Neuron (in vitro differentiated cells): ENCODE measurements around the gene MAEL.

Experiments
- H2AFZ ChIP-seq: one replicate; pipeline ENCODE4 v1.6.1; 2013; ENCODE audit warnings: low read depth, mild to moderate bottlenecking, inconsistent platforms, low read length, moderate library complexity
- H3K27me3 ChIP-seq: one replicate; pipeline ENCODE4 v1.6.1; 2013; ENCODE audit warnings: low read length; ENCODE audit not compliant: insufficient read depth
- H3K36me3 ChIP-seq: one replicate; pipeline ENCODE4 v1.6.1; 2013; ENCODE audit warnings: low read length; ENCODE audit not compliant: insufficient read depth
- H3K4me1 ChIP-seq: one replicate; pipeline ENCODE4 v1.6.1; 2013; ENCODE audit warnings: low read length; ENCODE audit not compliant: insufficient read depth
- H3K4me3 ChIP-seq: 2 replicates; pipeline ENCODE4 v1.5.1; 2013; ENCODE audit warnings: mild to moderate bottlenecking, low read length, moderate library complexity
- H3K9me3 ChIP-seq: one replicate; pipeline ENCODE4 v1.6.1; 2013; ENCODE audit warnings: low read length

MAEL gene

GRCh38 chr1:167054531-167054930, 65.5 kb downstream of the MAEL start:
- Histone ChIP-seq H3K27me3 (no peaks in the 10 kb centered on the region), H3K9me3 (no peaks in the 10 kb centered on the region), H3K4me3 (no peak overlapping the region)

GRCh38 chr1:167054946-167055630, 66.0 kb downstream of the MAEL start:
- H3K36me3 ChIP-seq, result no peaks in the 10 kb centered on the region
- H3K27me3 ChIP-seq, result no peaks in the 10 kb centered on the region
- H3K4me1 ChIP-seq, result peaks cover 13% of the 10 kb centered on the region
- no peaks in the 10 kb centered on the region for H3K9me3 ChIP-seq
- H3K4me3 ChIP-seq, result no peak overlapping the region
- no peak overlapping the region for H2AFZ ChIP-seq

More at GRCh38 chr1:167054531-167054930, 65.5 kb downstream of the MAEL start:
- Histone ChIP-seq H2AFZ (no peak overlapping the region), H3K4me1 (peaks cover 13% of the 10 kb centered on the region), H3K36me3 (no peaks in the 10 kb centered on the region)

GRCh38 chr1:167056529-167057231, 67.6 kb downstream of the MAEL start:
- Histone ChIP-seq H3K27me3 (no peaks in the 10 kb centered on the region), H2AFZ (no peak overlapping the region), H3K9me3 (no peaks in the 10 kb centered on the region), H3K4me1 (peaks cover 13% of the 10 kb centered on the region), H3K4me3 (no peak overlapping the region), H3K36me3 (no peaks in the 10 kb centered on the region)

- Histone ChIP-seq H3K27me3 (no peaks in the 10 kb centered on the region), H2AFZ (no peak overlapping the region), H3K4me3 (no peak overlapping the region), H3K36me3 (no peaks in the 10 kb centered on the region), H3K4me1 (peaks cover 13% of the 10 kb centered on the region), H3K9me3 (no peaks in the 10 kb centered on the region)
Measured at GRCh38 chr1:167057241-167057688, 68.2 kb downstream of the MAEL start.

- H3K4me3 ChIP-seq, result no peak overlapping the region
- no peaks in the 10 kb centered on the region for H3K36me3 ChIP-seq
Measured at GRCh38 chr1:167059045-167059808, 70.1 kb downstream of the MAEL start.

GRCh38 chr1:167059809-167060107, 70.7 kb downstream of the MAEL start:
- no peaks in the 10 kb centered on the region for H3K36me3 ChIP-seq

More at GRCh38 chr1:167059045-167059808, 70.1 kb downstream of the MAEL start:
- Histone ChIP-seq H3K27me3 (no peaks in the 10 kb centered on the region), H2AFZ (peak overlapping the region; percentile 65), H3K4me1 (peaks cover 13% of the 10 kb centered on the region), H3K9me3 (no peaks in the 10 kb centered on the region)

GRCh38 chr1:167060141-167061072, 71.3 kb downstream of the MAEL start:
- Histone ChIP-seq H3K4me1 (peaks cover 13% of the 10 kb centered on the region), H3K36me3 (no peaks in the 10 kb centered on the region), H3K4me3 (no peak overlapping the region), H2AFZ (no peak overlapping the region), H3K9me3 (no peaks in the 10 kb centered on the region), H3K27me3 (peaks cover 7% of the 10 kb centered on the region)

More at GRCh38 chr1:167059809-167060107, 70.7 kb downstream of the MAEL start:
- Histone ChIP-seq H3K4me3 (no peak overlapping the region), H3K4me1 (peaks cover 13% of the 10 kb centered on the region), H3K9me3 (no peaks in the 10 kb centered on the region), H2AFZ (no peak overlapping the region), H3K27me3 (peaks cover under 1% of the 10 kb centered on the region)

- peaks cover 8% of the 10 kb centered on the region for H3K27me3 ChIP-seq
- H3K9me3 ChIP-seq, result no peaks in the 10 kb centered on the region
- no peak overlapping the region for H3K4me3 ChIP-seq
- no peak overlapping the region for H2AFZ ChIP-seq
- no peaks in the 10 kb centered on the region for H3K36me3 ChIP-seq
- peaks cover 13% of the 10 kb centered on the region for H3K4me1 ChIP-seq
Measured at GRCh38 chr1:167061073-167061464, 72.0 kb downstream of the MAEL start.

GRCh38 chr1:167064621-167065020, 75.5 kb downstream of the MAEL start:
- H3K4me3 ChIP-seq, result no peak overlapping the region
- H3K4me1 ChIP-seq, result no peaks in the 10 kb centered on the region
- no peak overlapping the region for H2AFZ ChIP-seq
- H3K27me3 ChIP-seq, result peaks cover 8% of the 10 kb centered on the region
- H3K36me3 ChIP-seq, result no peaks in the 10 kb centered on the region
- no peaks in the 10 kb centered on the region for H3K9me3 ChIP-seq

- no peak overlapping the region for H2AFZ ChIP-seq
- H3K36me3 ChIP-seq, result no peaks in the 10 kb centered on the region
- H3K4me3 ChIP-seq, result no peak overlapping the region
- H3K27me3 ChIP-seq, result peaks cover 8% of the 10 kb centered on the region
- H3K4me1 ChIP-seq, result no peaks in the 10 kb centered on the region
- no peaks in the 10 kb centered on the region for H3K9me3 ChIP-seq
Measured at GRCh38 chr1:167065471-167065870, 76.4 kb downstream of the MAEL start.

- Histone ChIP-seq H2AFZ (no peak overlapping the region), H3K9me3 (no peaks in the 10 kb centered on the region), H3K36me3 (no peaks in the 10 kb centered on the region), H3K27me3 (peaks cover 8% of the 10 kb centered on the region), H3K4me1 (no peaks in the 10 kb centered on the region), H3K4me3 (no peak overlapping the region)
Measured at GRCh38 chr1:167066333-167067122, 77.4 kb downstream of the MAEL start.

GRCh38 chr1:167067904-167068303, 78.8 kb downstream of the MAEL start:
- Histone ChIP-seq H3K9me3 (no peaks in the 10 kb centered on the region), H3K4me3 (no peak overlapping the region), H2AFZ (no peak overlapping the region), H3K4me1 (no peaks in the 10 kb centered on the region), H3K27me3 (peaks cover 8% of the 10 kb centered on the region), H3K36me3 (no peaks in the 10 kb centered on the region)
